DLD1 (cell line): ENCODE data around the gene ENTPD8.
"Not testable (repeated sequence)": the region's sequence is repeated elsewhere in the genome, so short reads cannot be mapped to it uniquely, and the experiment has no call there.

Source experiments
- in situ Hi-C: cut with HindIII; loops from 2 replicates; pipeline ENCODE4 v1.10.0; 2017; ENCODE audit warnings: low sequenced_read_pairs

The ENTPD8 gene

DNA sequence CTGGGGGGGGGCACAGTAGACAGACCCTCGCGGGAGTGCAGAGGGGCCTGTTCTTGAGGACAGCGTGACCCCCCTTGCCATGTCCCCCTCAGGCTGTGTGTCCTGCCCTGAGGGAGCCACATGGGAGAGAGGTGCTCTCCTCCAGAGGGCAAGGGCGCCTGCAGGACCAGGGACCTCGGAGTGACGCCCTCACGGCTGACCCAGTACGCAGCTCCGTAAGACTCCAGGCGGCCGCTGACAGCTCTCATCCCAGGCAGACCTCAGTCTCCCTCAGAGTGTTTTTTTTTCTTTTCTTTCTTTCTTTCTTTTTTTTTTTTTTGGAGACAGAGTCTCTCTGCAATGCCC is 45.5 kb downstream of the ENTPD8 start:
- in situ Hi-C loops, result no loop called here

DNA sequence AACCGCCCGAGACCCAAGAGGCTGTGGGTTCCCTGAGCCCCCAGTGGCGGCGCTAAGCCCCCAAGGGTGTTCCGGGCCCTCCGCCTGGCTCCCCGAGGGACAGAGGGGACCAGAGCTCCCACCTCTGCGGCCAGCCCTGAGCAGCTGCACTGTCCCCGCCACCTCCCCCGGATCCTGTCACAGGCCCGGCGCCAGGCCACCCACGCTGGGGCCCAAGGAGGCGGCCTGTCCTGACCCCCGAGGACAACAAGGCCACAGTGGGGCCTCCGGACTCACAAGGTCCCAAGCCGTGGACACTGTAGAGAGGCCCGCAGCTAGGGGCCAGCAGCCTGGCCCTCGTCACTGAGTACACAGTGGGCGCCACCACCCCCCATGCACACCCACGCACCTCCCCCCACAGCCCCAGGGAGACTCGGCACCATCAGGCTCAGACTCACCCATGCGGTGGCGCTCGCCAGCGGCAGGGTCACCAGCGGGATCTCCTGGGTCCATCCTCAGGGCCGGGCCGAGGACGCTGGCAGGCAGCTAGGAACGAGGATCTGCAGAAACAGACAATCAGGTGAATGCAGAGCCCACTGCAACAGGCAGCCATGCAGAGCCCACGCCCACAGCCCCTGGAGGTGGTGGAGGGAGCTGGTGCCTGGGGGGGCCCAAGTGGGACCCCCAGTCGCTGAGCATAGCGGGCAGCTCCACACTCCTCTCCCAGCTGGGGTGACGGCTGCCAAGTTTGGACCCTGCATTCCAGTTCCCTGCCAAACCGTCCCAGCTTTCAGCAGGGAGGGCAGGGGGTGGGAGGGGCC is 46.1 kb downstream of the ENTPD8 start:
- in situ Hi-C loops, result no loop called here

DNA sequence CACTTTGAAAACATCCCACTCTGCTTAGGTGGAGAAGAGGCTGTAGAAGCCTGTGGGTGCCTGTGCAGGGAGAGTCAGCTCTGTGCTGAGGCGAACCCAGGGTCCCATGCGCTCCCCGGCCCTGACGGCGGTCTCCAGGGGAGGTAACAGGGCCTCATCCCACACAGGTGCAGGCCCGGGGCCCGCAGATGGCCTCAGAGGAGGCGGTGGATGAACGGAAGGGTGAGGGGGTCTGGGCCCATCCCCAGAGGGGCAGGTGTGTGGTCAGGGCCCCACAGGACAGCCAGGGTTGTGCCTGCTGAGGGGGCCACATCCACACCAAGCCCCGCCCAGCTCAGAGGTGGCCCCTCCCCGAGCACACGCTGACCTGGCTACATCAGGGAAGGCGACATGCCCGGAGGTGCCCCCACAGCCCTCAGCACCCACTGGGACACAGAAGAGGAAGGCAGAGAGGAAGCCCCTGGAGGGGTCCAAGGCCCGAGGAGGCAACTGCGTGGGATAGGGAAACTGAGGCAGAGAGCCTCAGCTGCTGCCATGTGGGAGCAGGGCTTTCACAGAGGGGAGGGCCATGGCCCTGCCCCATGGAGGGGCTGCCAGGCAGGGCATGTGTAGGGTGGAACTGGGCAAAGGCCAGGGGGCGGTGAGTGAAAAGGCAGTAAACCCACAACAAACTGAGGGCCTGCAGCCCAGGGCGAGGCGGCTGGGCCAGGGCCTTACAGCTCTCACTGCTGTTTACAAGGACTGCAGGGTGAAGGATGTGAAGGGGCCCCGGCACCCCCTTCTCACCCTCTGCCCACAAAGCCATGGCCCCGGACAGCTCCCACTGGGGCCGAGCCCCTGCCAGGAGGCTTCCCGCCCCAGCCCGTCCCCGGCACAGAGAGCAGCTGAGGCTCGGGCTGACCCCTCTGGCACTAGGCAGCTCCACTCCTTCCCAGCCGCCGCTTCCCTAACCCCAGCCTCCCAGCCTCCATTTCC is 47.7 kb downstream of the ENTPD8 start:
- in situ Hi-C loops, result no loop called here

DNA sequence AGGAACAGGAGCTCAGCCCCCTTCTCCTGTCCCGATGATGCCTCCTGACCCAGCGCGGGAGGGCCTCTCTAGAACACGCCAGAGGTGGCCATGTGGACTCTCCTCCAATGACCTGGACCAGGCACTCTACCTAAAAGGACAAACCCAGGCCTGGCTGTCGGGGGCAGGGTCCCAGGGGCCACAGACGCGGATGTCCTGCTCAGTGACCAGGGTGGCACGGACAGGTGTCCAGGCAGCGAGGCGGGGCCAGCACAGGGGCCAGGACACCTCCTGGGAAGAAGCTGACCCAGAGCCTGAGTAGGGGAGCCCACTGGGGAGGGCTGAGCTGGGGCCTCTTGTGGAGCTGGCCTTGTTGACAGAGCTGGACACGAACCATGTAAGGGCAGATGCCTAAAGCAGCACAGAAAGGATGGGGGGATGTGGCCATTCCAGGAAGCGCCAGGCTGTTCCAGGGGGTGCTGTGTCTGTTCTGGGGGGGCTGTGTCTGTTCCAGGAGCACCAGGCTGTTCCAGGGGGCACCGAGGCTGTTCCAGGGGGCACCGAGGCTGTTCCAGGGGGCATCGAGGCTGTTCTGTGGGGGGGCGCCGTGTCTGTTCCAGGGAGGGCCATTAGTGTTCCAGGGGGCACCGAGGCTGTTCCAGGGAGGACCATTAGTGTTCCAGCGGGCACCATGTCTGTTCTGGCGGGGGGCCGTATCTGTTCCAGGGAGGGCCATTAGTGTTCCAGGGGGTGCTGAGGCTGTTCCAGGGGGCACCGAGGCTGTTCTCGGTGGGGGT is 48.7 kb downstream of the ENTPD8 start:
- in situ Hi-C loops, result no loop called here

DNA sequence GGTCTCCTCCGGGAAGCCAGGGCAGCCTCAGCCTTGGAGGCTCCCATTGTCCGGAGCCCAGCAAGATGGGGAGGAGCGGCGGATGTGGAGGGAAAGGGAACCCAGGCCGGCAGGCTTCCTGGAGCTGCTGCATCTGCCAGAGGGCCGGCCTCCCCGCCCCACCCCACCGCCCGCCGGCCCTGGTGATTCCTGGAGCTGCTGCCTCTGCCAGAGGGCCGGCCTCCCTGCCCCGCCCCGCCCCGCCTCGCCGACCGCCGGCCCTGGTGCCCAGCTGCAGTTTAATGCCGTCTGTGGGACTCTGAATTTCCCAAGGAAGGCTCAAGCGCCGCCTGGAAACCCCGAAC is 49.8 kb downstream of the ENTPD8 start:
- in situ Hi-C loops, result no loop called here

DNA sequence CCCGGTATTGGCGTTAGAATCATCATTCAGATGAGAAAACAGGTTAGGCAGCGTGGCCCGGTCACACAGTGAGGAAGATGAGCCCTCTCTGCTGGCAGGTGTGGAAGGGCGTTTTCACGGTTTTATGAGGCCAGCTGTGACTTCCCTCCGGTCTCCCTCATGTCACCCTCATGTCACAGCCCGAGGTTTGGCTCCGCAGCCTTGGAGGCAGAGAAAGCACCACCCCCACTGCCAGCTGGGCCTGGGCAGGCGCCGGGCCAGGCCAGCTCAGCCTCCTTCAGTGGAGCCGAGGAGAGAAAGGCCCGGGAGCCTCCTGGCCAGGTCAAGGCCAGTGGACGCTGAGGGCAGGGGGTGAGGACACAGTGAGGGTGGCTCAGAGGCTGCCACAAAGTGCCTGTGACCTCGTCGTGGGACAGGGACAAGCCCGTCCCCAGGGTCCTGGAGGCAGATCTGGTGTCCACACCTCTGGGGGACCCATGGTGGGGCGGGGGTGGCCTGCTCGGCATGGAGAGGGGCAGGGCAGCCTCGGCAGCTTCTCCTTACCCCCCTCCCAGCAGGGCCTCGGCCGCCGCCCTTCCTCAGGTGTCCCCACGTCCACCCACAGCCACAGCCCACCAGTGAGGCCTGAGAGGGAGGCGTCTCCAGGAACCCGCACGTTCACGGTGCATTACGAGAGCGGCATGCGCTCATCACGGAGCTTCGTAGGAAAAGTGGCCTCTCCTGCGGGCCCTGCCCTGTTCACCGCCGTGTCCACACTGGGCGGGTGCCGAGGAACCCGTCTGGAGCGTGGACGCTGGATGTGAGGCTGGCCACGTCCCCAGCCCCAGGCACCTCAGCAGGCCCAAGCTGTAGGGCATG is 50.4 kb downstream of the ENTPD8 start:
- in situ Hi-C loops, result no loop called here

DNA sequence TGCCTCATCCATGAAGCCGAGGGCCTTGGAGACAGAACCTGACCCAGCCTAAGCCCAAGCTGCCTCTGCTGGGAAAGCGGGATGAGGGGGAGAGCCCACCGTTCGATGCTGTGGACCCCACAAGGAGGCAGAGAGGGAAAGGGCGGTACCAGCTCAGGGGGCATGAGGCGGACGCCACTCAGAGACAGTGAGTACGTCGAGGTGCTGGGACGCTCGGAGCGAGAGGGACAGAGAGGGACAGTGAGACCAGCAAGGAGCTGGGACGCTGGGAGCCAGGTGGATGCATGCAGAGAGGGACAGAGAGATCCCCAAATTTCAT is 51.8 kb downstream of the ENTPD8 start:
- in situ Hi-C loops, result no loop called here

DNA sequence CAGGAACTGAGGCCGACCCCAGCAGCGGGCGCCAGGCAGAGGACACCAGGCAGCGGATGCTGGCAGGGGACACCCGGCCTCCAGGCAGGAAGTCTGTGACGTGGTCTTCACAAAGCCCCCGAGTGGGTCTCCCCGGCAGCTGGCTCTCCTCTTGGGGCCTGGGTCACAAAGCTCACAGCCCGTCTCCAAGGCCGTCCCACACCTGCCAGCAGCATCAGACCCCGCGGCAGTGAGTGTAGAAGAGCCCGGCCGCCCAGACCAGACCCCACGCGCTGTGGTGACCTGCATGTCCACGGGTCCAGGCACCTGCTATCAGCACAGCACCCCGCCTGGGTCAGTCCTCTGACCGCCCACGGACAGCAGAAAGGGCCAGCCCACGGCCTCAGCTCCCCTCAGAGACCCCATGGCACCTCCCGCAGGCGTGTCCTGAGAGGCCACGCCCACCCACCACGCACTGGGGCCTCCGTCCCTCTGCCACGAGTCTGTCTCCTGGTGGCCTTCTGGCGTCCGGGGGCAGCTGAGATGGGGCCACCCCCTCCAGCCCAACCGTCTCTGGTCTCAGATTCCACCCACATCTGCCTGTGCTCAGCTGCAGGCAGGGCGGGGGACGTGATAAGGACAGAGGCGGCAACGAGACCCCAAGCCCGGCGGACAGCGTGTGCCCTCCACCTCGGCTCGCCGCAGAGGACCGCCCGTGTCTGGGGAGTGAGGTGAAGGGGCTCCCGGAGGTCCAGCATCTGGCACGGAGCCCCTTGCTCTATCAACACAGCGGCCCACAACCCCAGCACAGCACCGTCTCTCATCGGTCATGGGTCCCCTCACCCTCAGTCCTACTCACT is 52.3 kb downstream of the ENTPD8 start:
- in situ Hi-C loops, result no loop called here

DNA sequence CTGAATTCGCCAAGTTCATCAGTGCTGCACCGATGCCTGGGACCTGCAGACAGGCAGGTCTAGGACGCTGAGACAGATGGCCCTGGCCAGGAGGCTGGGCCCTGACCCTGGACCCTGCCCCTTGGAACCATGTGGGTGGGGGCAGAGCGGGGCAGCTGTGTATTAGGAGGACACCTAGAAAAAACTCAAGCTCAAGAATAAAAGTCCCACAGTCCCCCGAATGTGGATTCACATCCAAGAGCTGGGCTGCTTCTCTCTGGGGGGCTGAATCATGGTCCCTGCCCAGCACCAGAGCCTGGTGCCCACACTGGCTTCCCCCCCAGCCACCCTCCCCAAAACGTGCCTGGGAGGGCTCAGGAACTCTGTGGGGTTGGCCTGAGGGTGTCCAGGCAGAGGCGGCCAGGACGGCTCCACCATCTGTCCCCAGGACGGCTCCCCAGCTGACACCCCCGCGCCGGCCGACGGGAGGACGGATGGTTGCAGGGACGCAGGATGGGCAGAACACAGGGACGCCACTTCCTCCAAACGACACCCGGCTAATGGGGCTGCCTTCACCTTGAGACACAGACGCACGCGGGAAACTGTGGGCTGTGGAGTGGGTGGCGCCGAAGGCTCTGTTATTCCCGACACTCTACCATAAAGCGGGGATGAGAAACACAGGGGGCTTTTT is 53.1 kb downstream of the ENTPD8 start:
- in situ Hi-C loops, result no loop called here

DNA sequence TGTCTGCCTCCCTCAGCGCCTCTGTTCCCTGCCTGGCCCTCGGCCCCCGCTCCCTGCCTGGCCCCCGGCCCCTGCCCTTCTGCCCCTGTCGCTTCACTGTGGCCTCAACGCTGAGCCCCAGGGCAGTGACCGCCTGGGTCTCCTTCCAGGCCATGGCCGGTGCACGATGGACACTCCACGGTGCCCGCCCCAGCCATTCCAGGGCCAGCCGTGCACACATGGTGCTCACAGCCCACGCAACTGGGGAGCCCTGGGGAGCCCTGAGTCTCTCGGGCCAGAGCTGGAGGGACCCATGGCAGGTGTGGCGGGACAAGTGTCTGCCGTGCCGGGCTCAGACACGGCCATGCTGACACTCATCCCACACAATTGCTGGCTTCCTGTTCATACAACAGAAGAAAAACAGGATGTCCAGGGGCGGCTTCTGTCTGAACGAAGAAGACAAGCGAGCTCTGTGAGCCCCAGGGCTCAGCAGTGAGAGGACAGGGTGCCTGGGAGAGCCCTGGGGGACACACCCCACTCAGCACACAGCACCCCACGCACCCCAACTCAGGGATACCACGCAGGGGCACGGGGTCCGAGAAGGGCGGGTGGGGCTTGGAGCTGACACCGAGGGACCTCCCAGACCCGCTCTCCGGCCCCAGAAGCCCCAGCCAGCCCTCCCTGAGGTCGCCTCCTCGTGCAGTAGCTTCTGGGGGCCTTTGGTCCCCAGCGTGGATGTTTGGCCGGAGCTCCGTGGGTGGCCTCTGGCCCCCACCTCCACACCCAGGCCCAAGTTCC is 53.9 kb downstream of the ENTPD8 start:
- in situ Hi-C loops, result no loop called here

DNA sequence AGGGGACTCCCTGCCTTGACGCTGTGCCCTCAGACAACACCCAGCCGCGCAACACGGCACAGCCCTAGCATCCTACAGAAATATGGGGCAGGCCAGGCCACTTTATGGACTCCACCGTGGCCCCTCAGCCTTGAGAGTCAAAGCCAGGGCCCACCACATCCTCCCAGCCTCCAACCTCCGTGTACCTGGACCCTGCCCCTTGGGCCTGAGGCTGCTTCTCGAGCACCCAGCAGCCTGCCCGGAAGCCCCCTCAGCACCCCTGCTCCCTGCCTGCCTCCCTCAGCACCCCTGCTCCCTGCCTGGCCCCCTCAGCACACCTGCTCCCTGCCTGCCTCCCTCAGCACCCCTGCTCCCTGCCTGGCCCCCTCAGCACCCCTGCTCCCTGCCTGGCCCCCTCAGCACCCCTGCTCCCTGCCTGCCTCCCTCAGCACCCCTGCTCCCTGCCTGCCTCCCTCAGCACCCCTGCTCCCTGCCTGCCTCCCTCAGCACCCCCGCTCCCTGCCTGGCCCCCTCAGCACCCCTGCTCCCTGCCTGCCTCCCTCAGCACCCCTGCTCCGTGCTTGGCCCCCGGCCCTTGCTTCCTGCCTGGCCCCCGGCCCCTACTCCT is 54.5 kb downstream of the ENTPD8 start:
- in situ Hi-C loops, result not testable (repeated sequence)

DNA sequence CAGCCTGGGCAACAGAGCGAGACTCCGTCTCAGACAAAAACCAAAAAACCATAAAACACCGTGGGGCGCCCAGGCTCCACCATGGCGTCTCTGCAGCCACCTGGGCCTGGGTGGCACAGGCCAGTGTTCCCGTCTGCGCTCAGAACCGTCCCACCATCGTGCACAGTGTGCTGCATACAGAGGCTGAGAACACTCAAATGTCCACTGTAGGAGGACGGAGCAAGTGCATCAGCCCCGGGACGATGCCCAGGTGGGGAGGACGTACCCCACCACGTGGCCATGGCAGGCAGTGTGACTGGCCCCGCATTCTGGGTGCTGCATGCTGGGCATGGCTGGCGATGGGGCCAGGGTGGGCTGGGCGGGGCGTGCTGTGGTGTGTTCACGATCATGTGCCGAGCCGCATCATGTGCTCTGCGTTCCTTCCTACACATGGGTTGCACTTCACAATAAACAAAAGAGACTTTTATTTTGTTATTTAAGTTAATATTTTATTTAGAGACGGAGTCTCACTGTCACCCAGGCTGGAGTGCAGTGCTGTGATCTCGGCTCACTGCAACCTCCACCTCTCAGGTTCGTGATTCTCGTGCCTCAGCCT is 56.0 kb downstream of the ENTPD8 start:
- in situ Hi-C loops, result no loop called here
